HepG2 (cell line): ENCODE measurements around the gene UNG. TPM values are rescaled to one million over a fixed set of nuclear protein-coding genes. Genes with fewer than 3 reads are reported as not detected.

ENCODE experiments used
- DNMT1 ChIP-seq: sonication (generic); formaldehyde crosslinking; IDR thresholded peaks from 2 replicates; pipeline ENCODE4 v1.5.1; 2020; ENCODE audit warnings: mild to moderate bottlenecking, missing genetic modification reagents
- FIP1L1 ChIP-seq: fragments of 200-400 bp; formaldehyde crosslinking; IDR thresholded peaks from 2 replicates; pipeline ENCODE4 v1.6.1; 2018; ENCODE audit warnings: low read depth, mild to moderate bottlenecking, low read length, moderate library complexity, borderline replicate concordance; ENCODE audit not compliant: insufficient read depth
- GTF2F1 ChIP-seq: fragments of 150-350 bp; IDR thresholded peaks from 2 replicates; pipeline ENCODE4 v1.6.1; 2014; ENCODE audit warnings: low read length
- HNRNPK ChIP-seq: fragments of 200-400 bp; formaldehyde crosslinking; IDR thresholded peaks from 2 replicates; pipeline ENCODE4 v1.6.1; 2018; ENCODE audit warnings: low read length, low read depth, moderate library complexity, mild to moderate bottlenecking; ENCODE audit not compliant: poor library complexity, severe bottlenecking
- NR2F1 ChIP-seq, 2 experiments: fragments of 450-650 bp in 1 of 2; formaldehyde crosslinking in 1 of 2; IDR thresholded peaks; 2 replicates each; pipeline versions ENCODE4 v1.5.0 to v1.6.1; 2016 to 2020; ENCODE audit warnings: mild to moderate bottlenecking in 1 of 2, missing compliant biosample characterization in 1 of 2, missing genetic modification reagents in 1 of 2, moderate library complexity in 1 of 2
- SMARCC2 ChIP-seq: fragments of 450-650 bp; IDR thresholded peaks from 2 replicates; pipeline ENCODE4 v1.6.1; 2017; ENCODE audit warnings: antibody characterized with exemption, mild to moderate bottlenecking
- SNAPC2 ChIP-seq: sonication (generic); formaldehyde crosslinking; IDR thresholded peaks from 2 replicates; pipeline ENCODE4 v1.8.1; 2022; ENCODE audit warnings: mild to moderate bottlenecking, missing genetic modification reagents
- ZNF660 ChIP-seq: sonication (generic); formaldehyde crosslinking; IDR thresholded peaks from 2 replicates; pipeline ENCODE4 v1.5.1; 2020; ENCODE audit warnings: mild to moderate bottlenecking, low read depth, missing genetic modification reagents, borderline replicate concordance
- ZNF746 ChIP-seq: sonication (generic); formaldehyde crosslinking; IDR thresholded peaks from 2 replicates; pipeline ENCODE4 v1.8.0; 2022; ENCODE audit warnings: mild to moderate bottlenecking, missing genetic modification reagents
- ZSCAN25 ChIP-seq: sonication (generic); formaldehyde crosslinking; IDR thresholded peaks from 2 replicates; pipeline ENCODE4 v1.8.0; 2022; ENCODE audit warnings: mild to moderate bottlenecking, missing genetic modification reagents
- polyA plus RNA-seq, 8 experiments: library from polyadenylated mRNA; depleted of rRNA in 3 of 8; stranded (reverse) in 7 of 8; unstranded in 1 of 8; fragments of >200 nt; fragmentation: Illumina TruSeq in 4 of 8; extraction: Trizol in 4 of 8; gene quantifications; 2 replicates each; pipeline versions ENCODE4 v1.2.1 to v1.2.3, GENCODE V29; 2011 to 2016; ENCODE audit warnings: low read depth in 4 of 8, missing spikeins in 1 of 8, mixed read lengths in 1 of 8; ENCODE audit not compliant: insufficient read depth in 1 of 8
- total RNA-seq, 5 experiments: library from RNA; depleted of rRNA; stranded (reverse); fragments of >200 nt; fragmentation: Illumina TruSeq; extraction: Trizol; gene quantifications; 2 replicates each; pipeline ENCODE4 v1.2.3, GENCODE V29; 2016; ENCODE audit warnings: low read depth in 1 of 5
- TF ChIP-seq, protein P1 (sequence below): sonication (generic); formaldehyde crosslinking; IDR thresholded peaks from 2 replicates; pipeline ENCODE4 v1.8.1; 2023; ENCODE audit warnings: mild to moderate bottlenecking, missing genetic modification reagents, borderline replicate concordance
- TF ChIP-seq, protein P2 (sequence below), 2 experiments: sonication (generic) in 1 of 2; formaldehyde crosslinking in 1 of 2; IDR thresholded peaks; 2 replicates each; pipeline versions ENCODE4 v1.4.0 to v1.6.1; 2018 to 2020; ENCODE audit warnings: missing genetic modification reagents in 2 of 2, borderline replicate concordance in 1 of 2, low read depth in 1 of 2, mild to moderate bottlenecking in 1 of 2, missing biosample characterization in 1 of 2
- TF ChIP-seq, protein P3 (sequence below): sonication (generic); formaldehyde crosslinking; IDR thresholded peaks from 2 replicates; pipeline ENCODE4 v1.4.0; 2020; ENCODE audit warnings: missing genetic modification reagents
- TF ChIP-seq, protein P4 (sequence below): sonication (generic); formaldehyde crosslinking; IDR thresholded peaks from 2 replicates; pipeline ENCODE4 v1.4.0; 2020; ENCODE audit warnings: missing genetic modification reagents, borderline replicate concordance
- TF ChIP-seq, protein P5 (sequence below): sonication (generic); formaldehyde crosslinking; IDR thresholded peaks from 2 replicates; pipeline ENCODE4 v1.4.0; 2020; ENCODE audit warnings: missing genetic modification reagents

Gene UNG
- total and polyA plus RNA-seq, 2 of the 13 experiments (the other 11 are each of a cell fraction or from before 2014, with no cell fraction given): 23.3 to 114 TPM

DNA sequence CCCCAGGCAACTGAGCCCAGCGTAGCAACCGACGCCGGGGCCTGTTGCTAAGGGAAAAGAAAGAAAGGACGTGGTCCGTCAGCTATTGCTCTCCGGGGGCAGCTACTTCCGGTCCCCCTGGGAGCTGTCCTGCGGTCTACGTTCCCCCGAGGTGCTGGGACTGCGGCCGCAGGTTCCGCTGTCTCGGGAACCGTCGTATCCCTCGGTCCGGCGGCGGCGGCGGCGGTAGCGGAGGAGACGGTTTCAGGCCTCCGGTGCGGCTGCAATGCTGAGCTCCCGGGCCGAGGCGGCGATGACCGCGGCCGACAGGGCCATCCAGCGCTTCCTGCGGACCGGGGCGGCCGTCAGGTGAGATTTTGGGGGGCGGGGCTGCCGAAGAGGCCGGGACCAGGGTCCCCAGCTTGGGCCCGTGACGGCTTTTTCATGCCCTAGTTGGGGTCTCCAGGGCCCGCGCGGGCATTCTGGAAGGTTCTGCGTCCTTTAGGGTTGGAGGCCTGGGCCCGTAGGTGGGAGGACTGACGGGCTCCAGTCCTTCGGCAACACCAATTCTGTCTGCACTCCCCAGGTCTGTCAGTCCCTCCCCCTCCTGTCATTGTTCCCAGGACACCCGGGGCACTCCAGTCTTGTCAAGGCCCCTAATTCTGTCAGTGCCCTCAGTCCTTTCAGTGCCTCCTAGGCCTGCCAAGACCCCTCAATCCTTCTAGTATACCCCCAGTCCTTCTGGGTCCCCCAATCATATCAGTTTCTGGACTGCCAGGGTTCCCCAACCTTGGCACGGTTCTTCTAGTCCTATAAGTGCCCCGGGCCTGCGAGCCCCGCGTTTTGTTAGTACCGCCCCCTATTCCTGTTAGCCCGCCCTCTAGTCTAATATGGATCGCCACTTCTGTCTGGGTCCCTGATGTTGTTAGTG, 44.7 kb upstream of the UNG start, which contains the start of gene USP30 (continued):
- TF ChIP-seq HNRNPK (no peak), ZNF746 (CRISPR knock-in tag) (no peak), FIP1L1 (no peak), DNMT1 (CRISPR knock-in tag) (0 out of 2 replicates have a peak, but pooled peaks have one; percentile 43), SMARCC2 (no peak), ZSCAN25 (0 out of 2 replicates have a peak, but pooled peaks have one; percentile 31), SNAPC2 (CRISPR knock-in tag) (no peak), ZNF660 (no peak), GTF2F1 (0 out of 2 replicates have a peak, but pooled peaks have one; percentile 60), NR2F1 (CRISPR knock-in tag; IDR thresholded peaks at IDR 0.05) (no peak)
- TF ChIP-seq, protein P1, sequence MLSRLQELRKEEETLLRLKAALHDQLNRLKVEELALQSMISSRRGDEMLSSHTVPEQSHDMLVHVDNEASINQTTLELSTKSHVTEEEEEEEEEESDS (CRISPR knock-in tag): no peak
- TF ChIP-seq, protein P2, sequence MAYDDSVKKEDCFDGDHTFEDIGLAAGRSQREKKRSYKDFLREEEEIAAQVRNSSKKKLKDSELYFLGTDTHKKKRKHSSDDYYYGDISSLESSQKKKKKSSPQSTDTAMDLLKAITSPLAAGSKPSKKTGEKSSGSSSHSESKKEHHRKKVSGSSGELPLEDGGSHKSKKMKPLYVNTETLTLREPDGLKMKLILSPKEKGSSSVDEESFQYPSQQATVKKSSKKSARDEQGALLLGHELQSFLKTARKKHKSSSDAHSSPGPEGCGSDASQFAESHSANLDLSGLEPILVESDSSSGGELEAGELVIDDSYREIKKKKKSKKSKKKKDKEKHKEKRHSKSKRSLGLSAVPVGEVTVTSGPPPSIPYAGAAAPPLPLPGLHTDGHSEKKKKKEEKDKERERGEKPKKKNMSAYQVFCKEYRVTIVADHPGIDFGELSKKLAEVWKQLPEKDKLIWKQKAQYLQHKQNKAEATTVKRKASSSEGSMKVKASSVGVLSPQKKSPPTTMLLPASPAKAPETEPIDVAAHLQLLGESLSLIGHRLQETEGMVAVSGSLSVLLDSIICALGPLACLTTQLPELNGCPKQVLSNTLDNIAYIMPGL (CRISPR knock-in tag; IDR thresholded peaks at IDR 0.05; ENCODE audit: borderline replicate concordance in 1 of 2, low read depth in 1 of 2): peak; percentile 94 to 97
- TF ChIP-seq, protein P3, sequence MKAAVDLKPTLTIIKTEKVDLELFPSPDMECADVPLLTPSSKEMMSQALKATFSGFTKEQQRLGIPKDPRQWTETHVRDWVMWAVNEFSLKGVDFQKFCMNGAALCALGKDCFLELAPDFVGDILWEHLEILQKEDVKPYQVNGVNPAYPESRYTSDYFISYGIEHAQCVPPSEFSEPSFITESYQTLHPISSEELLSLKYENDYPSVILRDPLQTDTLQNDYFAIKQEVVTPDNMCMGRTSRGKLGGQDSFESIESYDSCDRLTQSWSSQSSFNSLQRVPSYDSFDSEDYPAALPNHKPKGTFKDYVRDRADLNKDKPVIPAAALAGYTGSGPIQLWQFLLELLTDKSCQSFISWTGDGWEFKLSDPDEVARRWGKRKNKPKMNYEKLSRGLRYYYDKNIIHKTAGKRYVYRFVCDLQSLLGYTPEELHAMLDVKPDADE (CRISPR knock-in tag): no peak
- TF ChIP-seq, protein P4, sequence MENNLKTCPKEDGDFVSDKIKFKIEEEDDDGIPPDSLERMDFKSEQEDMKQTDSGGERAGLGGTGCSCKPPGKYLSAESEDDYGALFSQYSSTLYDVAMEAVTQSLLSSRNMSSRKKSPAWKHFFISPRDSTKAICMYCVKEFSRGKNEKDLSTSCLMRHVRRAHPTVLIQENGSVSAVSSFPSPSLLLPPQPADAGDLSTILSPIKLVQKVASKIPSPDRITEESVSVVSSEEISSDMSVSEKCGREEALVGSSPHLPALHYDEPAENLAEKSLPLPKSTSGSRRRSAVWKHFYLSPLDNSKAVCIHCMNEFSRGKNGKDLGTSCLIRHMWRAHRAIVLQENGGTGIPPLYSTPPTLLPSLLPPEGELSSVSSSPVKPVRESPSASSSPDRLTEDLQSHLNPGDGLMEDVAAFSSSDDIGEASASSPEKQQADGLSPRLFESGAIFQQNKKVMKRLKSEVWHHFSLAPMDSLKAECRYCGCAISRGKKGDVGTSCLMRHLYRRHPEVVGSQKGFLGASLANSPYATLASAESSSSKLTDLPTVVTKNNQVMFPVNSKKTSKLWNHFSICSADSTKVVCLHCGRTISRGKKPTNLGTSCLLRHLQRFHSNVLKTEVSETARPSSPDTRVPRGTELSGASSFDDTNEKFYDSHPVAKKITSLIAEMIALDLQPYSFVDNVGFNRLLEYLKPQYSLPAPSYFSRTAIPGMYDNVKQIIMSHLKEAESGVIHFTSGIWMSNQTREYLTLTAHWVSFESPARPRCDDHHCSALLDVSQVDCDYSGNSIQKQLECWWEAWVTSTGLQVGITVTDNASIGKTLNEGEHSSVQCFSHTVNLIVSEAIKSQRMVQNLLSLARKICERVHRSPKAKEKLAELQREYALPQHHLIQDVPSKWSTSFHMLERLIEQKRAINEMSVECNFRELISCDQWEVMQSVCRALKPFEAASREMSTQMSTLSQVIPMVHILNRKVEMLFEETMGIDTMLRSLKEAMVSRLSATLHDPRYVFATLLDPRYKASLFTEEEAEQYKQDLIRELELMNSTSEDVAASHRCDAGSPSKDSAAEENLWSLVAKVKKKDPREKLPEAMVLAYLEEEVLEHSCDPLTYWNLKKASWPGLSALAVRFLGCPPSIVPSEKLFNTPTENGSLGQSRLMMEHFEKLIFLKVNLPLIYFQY (CRISPR knock-in tag): peak; percentile 66; the same call in 1 of the 2 replicates
- TF ChIP-seq, protein P5, sequence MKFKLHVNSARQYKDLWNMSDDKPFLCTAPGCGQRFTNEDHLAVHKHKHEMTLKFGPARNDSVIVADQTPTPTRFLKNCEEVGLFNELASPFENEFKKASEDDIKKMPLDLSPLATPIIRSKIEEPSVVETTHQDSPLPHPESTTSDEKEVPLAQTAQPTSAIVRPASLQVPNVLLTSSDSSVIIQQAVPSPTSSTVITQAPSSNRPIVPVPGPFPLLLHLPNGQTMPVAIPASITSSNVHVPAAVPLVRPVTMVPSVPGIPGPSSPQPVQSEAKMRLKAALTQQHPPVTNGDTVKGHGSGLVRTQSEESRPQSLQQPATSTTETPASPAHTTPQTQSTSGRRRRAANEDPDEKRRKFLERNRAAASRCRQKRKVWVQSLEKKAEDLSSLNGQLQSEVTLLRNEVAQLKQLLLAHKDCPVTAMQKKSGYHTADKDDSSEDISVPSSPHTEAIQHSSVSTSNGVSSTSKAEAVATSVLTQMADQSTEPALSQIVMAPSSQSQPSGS (CRISPR knock-in tag): peak; percentile 81
